ENCODE results near the gene MAMDC2.

The MAMDC2 gene

GRCh38 chr9:70079417-70080037 is 35.9 kb downstream of the MAMDC2 start:
- DNase-seq (ENCODE audit: extremely low read depth, insufficient read length), result no peak
- H3K27me3 ChIP-seq (replicated peaks; ENCODE audit: control insufficient read depth, insufficient read depth, low read length), result no peaks in the 10 kb centered on the region
- H3K4me3 ChIP-seq (replicated peaks; ENCODE audit: low read depth, low read length), result no peak overlapping the region
- no peaks in the 10 kb centered on the region for H3K36me3 ChIP-seq (ENCODE audit: control insufficient read depth, insufficient read depth, low read length)
- TF ChIP-seq CTCF (IDR thresholded peaks at IDR 0.05; ENCODE audit: insufficient read depth, low read length, poor library complexity, severe bottlenecking), result no peak

GRCh38 chr9:70080481-70081119 is 37.0 kb downstream of the MAMDC2 start:
- no peak for DNase-seq (ENCODE audit: extremely low read depth, insufficient read length)
- no peak for TF ChIP-seq CTCF (IDR thresholded peaks at IDR 0.05; ENCODE audit: insufficient read depth, low read length, poor library complexity, severe bottlenecking)
- Histone ChIP-seq H3K27me3 (replicated peaks; ENCODE audit: control insufficient read depth, insufficient read depth, low read length) (no peaks in the 10 kb centered on the region), H3K4me3 (replicated peaks; ENCODE audit: low read depth, low read length) (no peak overlapping the region), H3K36me3 (ENCODE audit: control insufficient read depth, insufficient read depth, low read length) (no peaks in the 10 kb centered on the region)

- Histone ChIP-seq H3K27me3 (replicated peaks; ENCODE audit: control insufficient read depth, insufficient read depth, low read length) (no peaks in the 10 kb centered on the region), H3K4me3 (replicated peaks; ENCODE audit: low read depth, low read length) (no peak overlapping the region), H3K36me3 (ENCODE audit: control insufficient read depth, insufficient read depth, low read length) (no peaks in the 10 kb centered on the region)
- TF ChIP-seq CTCF (IDR thresholded peaks at IDR 0.05; ENCODE audit: insufficient read depth, low read length, poor library complexity, severe bottlenecking), result no peak
- DNase-seq (ENCODE audit: extremely low read depth, insufficient read length), result no peak
Observed at GRCh38 chr9:70081120-70081495, 37.5 kb downstream of the MAMDC2 start.

- Histone ChIP-seq H3K4me3 (replicated peaks; ENCODE audit: low read depth, low read length) (no peak overlapping the region), H3K36me3 (ENCODE audit: control insufficient read depth, insufficient read depth, low read length) (no peaks in the 10 kb centered on the region), H3K27me3 (replicated peaks; ENCODE audit: control insufficient read depth, insufficient read depth, low read length) (no peaks in the 10 kb centered on the region)
- no peak for DNase-seq (ENCODE audit: extremely low read depth, insufficient read length)
- no peak for TF ChIP-seq CTCF (IDR thresholded peaks at IDR 0.05; ENCODE audit: insufficient read depth, low read length, poor library complexity, severe bottlenecking)
Observed at GRCh38 chr9:70083429-70083828, 39.8 kb downstream of the MAMDC2 start.

- Histone ChIP-seq H3K27me3 (replicated peaks; ENCODE audit: control insufficient read depth, insufficient read depth, low read length) (no peaks in the 10 kb centered on the region), H3K4me3 (replicated peaks; ENCODE audit: low read depth, low read length) (no peak overlapping the region), H3K36me3 (ENCODE audit: control insufficient read depth, insufficient read depth, low read length) (no peaks in the 10 kb centered on the region)
- TF ChIP-seq CTCF (IDR thresholded peaks at IDR 0.05; ENCODE audit: insufficient read depth, low read length, poor library complexity, severe bottlenecking), result no peak
- DNase-seq (ENCODE audit: extremely low read depth, insufficient read length), result no peak
Observed at GRCh38 chr9:70085241-70085640, 41.6 kb downstream of the MAMDC2 start.
